ENCODE data around the gene CSNK1D.

GRCh38 chr17:82198092-82198491 lies 75.4 kb downstream of the CSNK1D start:
- no peak for TF ChIP-seq CTCF (IDR thresholded peaks at IDR 0.05)
- TF ChIP-seq POLR2A (IDR thresholded peaks at IDR 0.05): no peak

All from body of pancreas (tissue), 4 donors.